Stimulated activated CD4-positive, alpha-beta T cell treated with anti-CD3 and anti-CD28 coated beads, Interleukin-4, amount 100 ng/mL, for 48 hours (primary cell): ENCODE results near the gene PLD2.

Source experiments
- DNase-seq, 2 donors: peaks; one replicate each; pipeline ENCODE4 v3.0.0-alpha.2; 2020; ENCODE audit warnings: low read depth in 2 of 2

PLD2 gene

DNA sequence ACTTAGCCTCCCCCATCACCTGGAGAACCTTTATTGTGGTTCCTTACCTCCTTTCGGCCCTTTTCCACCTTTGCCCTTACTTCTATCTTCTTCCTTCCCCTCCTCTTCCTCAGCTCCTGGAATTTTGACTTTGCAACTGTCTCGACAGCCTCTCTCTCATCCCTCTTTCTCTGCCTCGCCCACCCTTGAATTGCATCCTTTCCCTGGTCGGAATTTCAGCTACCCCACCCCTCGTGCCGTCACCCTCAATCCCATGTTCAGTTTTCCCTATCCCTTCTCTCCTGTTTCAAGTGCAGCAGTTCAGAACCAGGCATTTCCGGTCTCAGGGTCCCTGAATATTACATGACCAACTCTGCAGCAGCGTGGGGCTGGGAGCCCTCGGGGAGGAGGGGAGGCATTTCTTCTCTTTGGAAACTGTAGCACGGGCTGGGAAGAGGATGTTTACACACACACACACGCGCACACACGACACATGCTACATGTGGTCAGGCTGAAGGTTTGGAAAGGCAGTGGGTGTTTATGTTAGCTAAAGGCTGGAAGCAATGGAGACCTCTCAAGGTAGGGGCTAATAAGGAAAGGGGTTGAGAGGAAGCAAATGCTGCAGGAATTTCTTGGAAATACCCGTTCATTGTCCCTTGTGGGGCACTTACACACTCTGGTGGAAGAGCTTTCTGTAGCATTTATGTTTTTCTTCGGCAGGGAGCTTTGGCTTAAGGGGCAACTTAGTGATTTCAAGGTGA, 27.2 kb downstream of the PLD2 start:
- DNase-seq: no peak

DNA sequence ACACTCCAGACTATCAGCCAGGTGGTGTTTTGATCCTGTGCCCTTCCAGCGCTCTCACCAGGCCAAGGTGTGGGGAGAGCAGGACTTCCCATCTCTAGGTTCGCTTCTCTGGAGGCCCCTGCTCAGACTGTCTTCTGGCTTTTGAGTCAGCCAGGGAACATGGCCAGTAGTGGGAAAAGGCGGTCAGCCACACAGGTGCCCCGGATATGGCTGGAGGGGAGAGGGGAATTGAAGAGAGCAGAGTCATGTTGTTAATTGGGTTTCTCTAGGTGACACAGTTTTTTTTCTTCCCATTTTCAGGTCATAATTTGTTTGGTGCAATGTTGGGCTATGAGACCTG, 27.7 kb downstream of the PLD2 start:
- no peak for DNase-seq

DNA sequence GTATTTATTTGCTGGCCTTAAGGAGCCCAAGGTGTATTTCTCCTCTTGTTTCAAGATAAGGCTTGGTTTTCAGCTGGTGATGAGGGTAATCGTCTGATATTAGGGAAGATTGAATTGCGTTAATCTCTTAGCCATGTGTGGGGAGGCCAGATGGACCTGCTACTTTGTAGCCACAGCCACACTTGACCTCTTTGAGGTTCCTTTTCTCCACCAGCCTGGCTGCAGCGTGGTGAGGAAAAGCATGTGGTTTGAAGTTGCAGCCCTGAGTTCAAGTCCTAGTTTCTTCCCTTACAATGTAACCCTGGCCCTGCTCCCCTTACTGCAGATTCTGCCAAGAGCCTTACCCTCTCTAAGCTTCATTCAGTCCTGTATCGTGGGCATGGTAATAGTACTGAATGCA, 29.3 kb downstream of the PLD2 start:
- no peak for DNase-seq

DNA sequence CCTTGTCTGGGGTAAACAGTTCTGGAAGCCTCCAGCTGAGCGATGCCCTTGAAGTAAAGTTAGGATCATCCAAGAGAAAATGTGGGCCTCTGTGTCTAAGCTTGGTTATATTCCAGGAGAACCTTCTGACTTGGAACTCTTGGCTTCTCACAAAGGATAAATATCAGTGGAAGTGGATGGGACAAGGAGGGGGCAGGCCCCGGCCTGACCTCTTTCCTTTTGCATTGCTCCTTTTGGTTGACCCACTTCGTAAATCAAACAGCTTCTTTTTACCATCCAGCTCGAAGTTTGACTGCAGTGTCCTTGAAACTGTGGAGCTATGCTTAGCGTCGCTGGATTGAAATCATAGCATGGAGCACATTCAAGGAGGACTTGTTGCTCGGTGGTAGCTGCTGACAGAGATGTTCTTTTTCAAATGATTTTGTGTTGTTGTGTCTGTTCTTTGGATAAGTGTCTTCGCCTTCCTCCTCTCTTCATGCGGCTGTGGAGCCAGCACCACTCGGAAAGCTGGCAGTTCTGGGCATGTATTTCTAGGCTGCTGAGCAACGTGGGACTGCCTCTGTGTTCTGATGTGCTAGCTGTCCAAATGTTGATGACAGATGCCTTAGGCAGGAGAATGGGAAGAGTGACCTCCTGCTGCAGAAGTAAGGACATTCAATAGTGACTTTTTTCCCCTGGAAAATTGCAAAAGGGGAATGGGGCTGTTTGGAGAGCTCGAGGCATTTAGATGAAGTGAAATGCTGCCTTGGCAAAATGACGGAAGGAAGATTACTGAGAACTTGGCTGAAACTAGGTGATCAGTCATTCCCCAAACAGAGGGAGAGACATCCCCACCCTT, 30.7 kb downstream of the PLD2 start:
- DNase-seq: no peak

DNA sequence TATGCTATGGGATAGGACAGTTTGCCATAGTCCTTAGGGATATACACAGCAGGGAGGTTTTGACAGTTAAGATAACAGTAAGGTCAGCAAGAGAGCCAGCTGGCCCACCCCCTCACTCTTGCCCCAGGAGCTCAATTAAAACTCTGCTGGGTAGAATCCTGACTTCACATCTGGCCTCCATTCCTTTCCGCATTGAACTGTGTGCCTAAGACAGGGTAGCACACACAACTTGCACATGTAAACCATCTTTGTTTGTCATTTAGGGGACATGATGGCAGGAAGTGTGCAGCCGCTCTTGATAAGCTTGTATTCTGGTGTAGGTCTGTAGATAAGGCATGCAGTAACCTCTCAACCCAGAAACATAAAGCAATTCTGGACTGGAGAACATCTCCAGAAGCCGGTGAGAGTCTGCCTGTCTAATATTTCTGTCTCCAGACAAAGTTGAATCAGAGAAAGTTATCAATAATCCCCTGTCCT, 31.4 kb downstream of the PLD2 start:
- DNase-seq: no peak

DNA sequence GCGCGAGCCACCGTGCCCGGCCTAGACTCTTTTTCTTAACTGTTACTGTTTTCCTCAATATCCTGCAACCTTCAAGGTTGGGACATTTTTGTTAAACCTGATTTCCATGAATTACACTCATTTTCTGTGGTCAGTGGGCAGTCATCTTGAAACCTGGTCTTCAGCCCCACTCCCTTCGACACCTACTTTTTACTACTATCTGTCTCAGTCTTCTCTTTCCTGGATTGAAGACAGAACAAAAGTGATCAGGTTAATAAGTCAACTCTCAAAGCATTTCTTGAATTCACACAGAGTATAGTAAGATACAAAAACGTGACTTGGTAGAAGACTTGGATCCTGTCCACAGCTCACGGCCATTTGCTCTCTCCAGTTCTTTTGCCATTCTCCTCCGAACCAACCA, 32.3 kb downstream of the PLD2 start:
- no peak for DNase-seq

DNA sequence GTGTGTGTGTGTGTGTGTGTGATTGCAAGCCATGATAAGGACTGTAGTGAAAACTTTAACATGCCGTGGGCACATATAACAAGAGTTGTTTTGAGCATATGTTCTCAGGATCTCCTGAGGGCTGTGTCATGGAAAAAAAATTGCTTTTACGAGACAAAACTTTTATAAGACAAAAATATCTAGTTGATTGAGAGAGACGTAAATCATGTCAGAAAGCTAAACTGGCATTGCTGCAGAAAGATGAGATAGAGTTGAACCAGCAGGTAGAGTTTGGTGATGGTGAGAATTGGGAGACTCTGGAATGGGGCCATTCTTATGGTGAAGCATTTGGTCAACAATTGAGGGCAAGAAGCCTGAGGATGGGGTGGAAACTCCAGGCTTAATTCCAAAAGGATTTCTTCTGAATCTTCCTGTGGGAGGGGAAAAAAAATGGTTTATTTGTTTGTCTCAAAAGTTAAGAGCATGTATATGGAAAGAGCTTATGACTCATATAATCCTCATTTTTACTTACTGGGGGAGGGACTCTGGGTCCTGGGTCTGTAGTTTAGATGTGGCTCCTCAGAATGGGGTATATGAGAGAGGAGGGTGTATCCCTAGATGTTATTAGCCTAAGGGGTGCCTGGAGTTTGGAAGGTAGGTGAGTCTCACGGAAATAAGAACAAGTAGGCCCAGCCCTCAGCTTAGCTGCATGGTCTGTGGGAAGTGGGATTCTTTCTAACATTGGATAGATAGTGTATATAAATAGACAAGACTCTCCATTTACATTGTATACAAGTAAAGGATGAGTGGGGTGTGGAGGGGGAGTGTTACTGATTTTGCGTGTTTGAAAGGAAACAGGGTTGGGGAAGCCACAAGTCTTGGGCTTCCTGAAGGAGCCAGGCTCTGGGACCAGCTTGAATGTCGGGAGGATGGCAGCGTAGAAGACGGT, 33.3 kb downstream of the PLD2 start:
- DNase-seq: no peak

DNA sequence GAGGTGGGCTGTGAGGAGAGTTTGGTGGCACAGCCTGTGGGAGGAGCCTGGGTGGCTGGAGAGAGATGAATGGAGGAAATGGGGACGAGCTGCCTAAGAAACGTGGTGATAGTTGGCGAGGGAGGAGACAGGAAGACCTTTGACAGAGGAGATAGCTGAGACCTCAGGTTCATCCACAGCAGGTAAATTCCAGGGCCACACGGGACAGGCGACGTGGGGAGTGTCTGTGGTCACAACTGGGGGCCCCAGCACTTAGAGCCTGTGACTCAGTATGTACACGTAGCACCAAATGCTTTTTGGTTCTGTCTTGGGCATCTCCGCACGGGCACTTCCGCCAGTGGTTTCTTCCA, 33.9 kb downstream of the PLD2 start:
- DNase-seq: no peak

DNA sequence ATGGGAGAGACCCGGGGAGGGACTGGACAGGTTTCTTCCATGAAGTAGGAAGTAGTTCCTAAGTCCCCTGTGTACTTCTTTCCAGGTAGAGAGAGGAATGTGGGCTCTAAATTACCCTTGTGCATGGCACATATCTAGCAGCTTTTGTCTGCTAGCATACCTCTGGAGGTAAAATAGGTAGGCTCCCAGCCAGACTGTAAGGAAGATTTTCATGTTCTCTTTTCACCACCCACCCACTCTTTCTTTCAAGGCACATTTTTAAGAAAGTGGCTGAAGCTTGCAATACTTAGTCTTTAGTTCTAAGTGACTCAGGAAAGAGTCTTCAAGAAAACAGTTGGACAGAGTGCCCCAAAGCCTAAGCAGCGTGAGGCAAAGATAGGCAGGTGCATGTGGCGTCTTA, 35.4 kb downstream of the PLD2 start:
- no peak for DNase-seq

DNA sequence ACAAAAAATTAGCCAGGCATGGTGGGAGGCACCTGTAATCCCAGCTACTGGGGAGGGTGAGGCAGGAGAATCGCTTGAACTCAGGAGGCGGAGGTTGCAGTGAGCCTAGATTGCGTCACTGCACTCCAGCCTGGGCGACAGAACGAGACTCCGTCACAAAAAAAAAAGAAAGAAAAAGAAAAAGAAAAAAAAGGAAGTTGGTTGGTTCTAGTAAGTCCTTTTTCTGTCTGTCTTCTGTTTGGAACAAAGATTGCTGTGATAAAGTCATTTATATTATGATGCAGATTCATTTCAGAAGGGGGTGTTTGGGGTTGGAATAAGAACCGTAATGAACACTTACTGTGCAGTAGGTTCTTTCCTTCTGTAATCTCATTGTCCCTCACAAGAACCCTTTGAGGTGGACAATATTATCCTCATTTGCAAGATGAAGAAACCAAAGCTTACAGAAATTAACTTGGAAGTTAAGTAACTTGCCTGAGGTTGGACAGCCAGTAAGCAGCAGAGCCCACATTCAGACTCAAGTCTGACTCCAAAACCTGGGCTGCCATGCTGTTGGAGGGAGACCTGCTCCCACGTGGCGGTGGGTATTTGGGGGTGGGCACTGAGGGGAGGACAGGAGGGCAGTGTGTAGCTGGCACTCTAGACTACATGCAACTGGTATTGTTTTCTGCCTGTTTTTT, 36.5 kb downstream of the PLD2 start:
- no peak for DNase-seq

DNA sequence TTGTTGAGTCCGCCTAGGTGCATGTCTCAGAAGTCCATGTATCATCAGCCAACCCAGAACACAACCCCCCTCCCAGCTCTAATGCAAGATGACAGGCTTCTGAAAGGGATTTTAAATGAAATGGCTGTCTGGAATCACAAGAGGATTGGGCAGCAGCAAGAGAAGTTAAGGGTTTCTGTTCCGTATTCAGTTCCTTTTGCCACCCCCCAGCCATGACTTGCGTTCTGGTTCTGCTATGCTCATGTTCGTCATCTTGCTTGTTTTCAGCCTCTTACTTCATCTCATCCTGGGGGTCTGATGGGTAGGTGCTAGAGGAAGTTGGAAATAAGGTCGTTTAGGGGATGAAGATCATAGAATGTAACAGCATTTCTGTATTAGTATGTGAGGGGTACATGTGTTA, 38.2 kb downstream of the PLD2 start:
- no peak for DNase-seq

DNA sequence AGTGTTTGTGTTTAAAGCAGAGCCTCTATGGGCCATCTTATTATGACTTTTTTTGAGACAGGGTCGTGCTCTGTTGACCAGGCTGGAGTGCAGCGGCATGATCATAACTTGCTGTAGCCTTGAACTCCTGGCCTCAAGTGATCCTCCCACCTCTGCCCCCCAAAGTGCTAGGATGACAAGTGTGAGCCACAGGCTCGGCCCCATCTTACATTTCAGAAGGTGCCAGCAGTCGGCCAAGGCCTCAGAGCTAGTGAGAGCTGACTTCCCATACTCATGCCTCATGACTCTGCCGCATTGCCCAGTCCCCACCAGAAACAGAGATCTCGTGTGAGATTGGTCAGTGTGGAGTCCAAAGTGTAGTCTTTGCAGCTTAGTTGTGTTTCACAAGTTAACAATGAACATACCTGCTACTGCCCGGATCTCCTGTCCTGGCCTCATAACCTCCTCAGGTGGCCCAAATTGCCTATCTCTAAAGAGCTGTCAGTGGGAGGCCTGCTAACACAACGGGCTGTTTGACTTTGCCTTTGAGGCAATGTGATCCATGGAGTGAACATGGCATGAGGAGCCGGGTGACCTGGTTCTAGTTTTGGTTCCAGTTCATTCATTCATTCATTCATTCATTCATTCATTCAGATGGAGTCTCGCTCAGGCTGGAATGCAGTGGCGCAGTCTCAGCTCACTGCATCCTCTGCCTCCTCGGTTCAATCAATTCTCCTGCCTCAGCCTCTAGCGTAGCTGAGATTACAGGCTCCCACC, 39.9 kb downstream of the PLD2 start:
- DNase-seq: no peak

DNA sequence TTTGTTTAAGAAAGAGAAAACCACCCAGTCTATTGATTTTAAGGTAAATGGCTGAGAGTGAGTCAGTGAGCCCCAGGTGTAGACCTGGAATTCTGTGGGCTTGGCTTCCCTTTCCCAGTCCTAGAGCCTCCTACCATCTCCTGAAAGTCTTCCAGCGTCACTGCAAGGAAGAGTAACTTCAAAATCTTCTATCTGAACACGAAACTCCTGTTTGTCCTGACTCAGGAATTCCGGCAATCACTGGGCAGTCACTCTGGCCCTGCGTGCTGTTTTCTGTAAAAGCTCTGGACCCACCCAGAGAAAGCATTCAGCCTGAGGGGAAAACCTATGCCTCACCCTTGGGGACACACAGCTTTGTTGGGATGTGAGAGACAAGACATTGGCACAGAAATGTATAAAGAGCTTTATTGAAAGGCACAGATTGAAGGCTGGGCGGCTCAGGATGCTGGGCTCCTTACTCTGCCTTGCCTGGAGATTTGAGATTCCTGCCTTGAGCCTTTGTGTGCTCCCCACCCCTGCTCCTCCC, 42.1 kb downstream of the PLD2 start:
- DNase-seq: no peak

DNA sequence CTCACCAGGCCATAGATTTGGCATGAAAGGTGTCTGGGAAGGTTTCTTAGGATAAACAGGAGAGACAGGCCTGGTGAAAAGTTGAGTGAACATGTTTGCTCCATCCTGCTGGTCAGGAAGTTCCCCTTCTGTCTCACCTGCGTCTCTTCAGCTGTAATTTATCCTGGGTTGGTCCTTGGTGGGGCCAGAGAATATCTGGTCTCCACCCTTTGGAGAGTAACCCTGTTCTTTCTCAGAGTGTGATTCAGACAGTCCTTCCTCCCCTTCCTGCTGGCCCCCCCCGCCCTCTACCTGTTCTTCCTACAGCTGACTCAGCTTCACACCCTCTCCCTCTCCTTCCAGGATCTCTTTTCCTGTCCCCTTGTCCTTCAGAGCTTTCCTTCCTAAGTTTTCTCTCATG, 43.3 kb downstream of the PLD2 start:
- DNase-seq: no peak

DNA sequence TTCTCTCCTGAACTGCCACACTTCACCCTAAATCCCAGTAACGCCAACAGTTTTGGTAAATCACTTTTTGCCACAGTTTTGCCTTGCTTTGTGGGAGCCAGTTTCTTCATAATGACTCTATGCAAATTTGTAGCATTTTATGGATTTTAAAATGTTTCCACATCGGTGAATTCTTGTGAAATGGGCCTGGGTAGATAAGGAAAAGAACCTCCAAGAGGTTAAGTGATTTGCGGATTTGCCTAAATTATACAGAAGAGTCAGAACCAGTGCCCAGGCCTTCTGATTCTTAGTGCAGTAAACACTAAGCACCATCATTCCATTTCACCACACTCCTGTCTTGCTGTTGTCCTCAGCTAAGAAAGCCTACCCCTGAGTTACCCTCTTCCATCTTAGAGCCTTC, 44.1 kb downstream of the PLD2 start:
- no peak for DNase-seq

DNA sequence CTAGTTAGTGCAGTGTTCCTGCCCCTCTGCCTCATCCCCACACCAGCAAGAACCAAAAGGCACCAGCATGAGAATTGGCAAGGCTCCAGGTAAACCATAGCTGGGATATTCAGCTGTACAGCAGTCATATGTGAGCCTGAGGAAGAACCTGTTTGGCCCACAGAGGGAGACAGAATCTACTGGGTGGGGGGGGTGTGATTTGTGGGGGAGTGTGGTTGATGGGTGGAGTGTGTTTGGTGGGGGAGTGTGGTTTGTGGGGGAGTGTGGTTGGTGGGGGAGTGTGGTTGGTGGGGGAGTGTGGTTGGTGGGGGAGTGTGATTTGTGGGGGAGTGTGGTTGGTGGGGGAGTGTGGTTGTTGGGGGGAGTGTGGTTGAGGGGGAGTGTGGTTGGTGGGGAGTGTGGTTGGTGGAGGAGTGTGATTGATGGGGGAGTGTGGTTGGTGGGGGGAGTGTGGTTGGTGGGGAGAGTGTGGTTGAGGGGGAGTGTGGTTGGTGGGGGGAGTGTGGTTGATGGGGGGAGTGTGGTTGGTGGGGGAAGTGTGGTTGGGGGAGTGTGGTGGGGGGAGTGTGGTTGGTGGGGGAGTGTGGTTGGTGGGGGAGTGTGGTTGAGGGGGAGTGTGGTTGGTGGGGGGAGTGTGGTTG, 45.7 kb downstream of the PLD2 start:
- DNase-seq: no peak

DNA sequence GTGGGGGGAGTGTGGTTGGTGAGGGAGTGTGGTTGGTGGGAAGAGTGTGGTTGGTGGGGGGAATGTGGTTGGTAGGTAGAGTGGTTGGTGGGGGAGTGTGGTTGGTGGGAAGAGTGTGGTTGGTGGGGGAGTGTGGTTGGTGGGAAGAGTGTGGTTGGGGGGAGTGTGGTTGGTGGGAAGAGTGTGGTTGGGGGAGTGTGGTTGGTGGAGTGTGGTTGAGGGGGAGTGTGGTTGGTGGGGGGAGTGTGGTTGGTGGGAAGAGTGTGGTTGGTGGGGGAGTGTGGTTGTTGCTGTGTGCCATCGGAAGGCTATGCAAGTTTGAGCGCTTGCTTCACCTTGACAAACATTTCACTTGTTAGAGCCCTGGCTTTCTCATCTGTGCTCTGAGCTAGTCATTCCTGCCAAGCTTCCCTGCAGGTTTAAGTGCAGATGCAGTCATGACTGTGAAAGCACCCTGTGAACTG, 46.3 kb downstream of the PLD2 start:
- DNase-seq: no peak

DNA sequence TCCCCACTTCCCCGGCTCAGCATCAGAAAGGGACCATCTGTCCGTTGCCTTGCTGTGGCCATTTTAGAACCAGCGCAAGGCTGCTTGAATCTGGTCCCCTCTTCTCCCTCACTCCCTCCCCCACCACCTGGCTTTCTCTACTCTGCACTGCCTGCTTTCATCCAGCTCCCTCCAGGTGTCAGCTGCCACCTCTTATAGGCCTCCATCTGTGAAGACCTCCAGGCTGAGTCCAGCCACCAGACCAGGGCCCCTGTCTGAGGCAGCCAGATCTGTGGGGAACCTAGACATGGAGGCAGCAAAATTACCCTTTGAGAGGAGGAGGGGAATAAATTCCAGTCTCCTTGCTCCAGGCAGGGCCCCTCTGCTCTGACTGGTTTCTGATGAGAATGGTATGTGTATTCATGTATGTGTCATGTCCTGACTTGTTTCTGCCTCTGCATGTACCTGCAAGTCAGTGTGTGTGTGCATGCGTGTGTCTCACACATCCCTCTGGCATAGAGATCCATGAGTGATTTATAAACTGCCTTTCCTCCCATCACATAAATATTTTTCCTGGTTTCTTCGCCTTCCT, 47.2 kb downstream of the PLD2 start:
- no peak for DNase-seq

DNA sequence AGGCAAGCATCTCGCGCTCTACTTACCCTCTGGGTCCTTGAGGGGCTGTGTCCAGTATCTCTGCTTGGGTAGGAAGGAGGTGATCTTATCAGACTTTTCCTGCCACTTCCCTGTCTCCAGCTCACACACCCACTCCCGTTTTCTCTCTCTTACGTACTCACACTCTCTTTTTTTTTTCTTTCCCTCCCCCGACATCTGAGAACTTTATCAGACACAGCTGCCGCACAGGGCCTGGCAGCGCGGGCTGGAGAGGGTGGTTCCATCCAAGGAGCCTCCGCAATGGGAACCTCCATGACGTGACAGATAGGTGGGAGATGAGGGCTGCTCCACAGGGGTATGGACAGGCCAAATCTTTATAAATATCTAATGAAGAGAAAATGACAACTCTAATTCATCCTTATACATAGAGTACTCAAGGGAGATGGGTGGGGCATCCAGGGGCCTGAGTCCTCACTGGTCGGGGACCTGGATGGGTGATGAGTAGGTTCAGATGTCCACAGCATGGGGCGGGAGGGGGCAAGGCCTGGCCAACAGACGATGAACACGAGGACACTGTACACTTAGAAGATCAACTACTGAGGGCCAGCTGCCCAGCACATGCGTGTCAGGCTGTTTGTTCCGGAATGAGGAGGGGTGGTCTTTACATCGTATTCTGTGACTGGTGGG, 49.5 kb downstream of the PLD2 start:
- no peak for DNase-seq
